ENCODE results near the gene NMRAL1. TPM values are rescaled to one million over a fixed set of nuclear protein-coding genes. Genes with fewer than 3 reads are reported as not detected.
A peak's percentile ranks its signal among the peaks of the same experiment; 100 is the strongest.

NMRAL1 gene
- 10 to 100 TPM; 49.5 to 56.2 TPM for total RNA-seq

DNA sequence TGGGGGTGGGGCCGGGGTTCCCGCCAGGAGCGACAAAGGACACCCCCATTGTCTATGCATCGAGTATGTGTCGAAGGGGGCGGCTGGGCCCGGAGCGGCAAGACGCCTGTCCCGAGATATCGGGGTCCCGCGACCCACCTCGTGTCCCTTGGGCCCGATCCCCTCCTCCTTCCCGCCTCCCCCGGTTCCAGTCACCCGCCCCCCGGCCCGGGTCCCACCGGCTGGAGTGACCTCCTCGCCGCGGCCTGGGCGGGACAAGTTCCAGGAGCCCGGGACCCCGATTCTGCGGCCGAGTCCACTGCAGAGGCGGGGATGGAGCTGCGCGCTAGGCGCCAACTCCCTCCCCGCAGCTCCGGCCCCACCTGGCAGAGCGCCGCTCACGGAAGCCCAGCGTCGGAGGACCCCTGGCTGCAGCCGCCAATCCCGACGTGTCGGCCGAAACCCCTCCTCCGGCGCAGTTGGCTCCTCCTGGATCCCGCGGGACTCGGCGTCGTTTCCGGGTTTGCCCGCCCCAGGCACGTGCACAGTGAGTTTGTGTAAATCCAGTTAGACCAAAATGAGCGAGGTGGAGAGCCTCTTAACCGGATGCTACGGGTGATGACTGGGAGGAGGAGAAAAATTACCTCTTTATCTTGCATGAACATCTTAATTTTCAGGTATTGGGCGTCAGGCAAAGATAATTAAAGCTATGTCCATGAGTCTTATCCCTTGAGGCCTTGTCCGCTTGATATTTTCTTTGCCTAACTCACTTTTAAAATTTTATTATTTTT lies at the start of gene NMRAL1:
Gene NMRAL1, minus strand, starts transcription at position 434 of the 770 bp plus-strand sequence. CDS start 493 bp downstream, outside the sequence.
- H3K36me3 Mint-ChIP-seq (ENCODE audit: low read depth) = peaks cover 25% of the 10 kb centered on the region

DNA sequence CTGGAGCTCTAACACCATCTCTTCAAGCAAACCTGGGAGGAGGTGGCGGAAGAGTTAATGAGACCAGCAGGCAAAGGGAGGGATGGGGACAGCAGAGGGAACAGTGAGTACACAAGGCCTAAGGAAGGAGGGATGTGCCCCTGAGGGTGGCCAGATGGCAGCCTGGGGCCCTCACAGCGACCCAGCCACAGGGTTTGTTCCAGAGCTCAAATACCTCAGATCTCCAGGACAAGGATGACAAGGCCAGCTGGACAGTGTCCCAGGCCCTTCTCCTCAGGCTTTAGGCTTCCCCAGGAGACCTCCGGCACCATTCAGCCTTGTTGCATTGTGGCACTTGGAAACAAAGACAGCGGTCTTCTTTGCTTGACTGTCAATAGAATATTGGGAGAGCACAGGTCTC lies 49.3 kb upstream of the NMRAL1 start:
- Mint-ChIP-seq H3K27ac (no peak overlapping the region), H3K9me3 (no peaks in the 10 kb centered on the region), H3K36me3 (ENCODE audit: low read depth) (peaks cover 2% of the 10 kb centered on the region), H3K4me1 (peaks cover 10% of the 10 kb centered on the region), H3K4me3 (no peak overlapping the region), H3K27me3 (no peaks in the 10 kb centered on the region)
- DNase-seq = no peak
- POLR2A ChIA-PET = no interaction called here
- CTCF ChIA-PET = interaction anchor here (1.8 kb wide), 1 partner anchor 15 kb away, joined by 4 read pairs; the partner anchor contains the start of gene CDIP1

More for the DNA sequence above, at the start of gene NMRAL1:
- Mint-ChIP-seq H3K27ac (peak within 1 kb of the TSS; percentile 83), H3K27me3 (no peaks in the 10 kb centered on the region), H3K9me3 (no peaks in the 10 kb centered on the region), H3K4me3 (peak within 1 kb of the TSS; percentile 77), H3K4me1 (peaks cover 45% of the 10 kb centered on the region)
- POLR2A ChIA-PET = interaction anchor here (1.0 to 9.1 kb wide), 10 partner anchors 8 to 72 kb away, joined by 3 to 154 read pairs (median 25); partner anchors contain the start of genes CDIP1 and CORO7
- CTCF ChIA-PET = interaction anchor here (1.2 to 6.9 kb wide), 8 partner anchors 8 to 220 kb away, joined by 3 to 102 read pairs (median 4); partner anchors contain the start of genes CDIP1 and CORO7
- DNase-seq = peak; percentile 93

DNA sequence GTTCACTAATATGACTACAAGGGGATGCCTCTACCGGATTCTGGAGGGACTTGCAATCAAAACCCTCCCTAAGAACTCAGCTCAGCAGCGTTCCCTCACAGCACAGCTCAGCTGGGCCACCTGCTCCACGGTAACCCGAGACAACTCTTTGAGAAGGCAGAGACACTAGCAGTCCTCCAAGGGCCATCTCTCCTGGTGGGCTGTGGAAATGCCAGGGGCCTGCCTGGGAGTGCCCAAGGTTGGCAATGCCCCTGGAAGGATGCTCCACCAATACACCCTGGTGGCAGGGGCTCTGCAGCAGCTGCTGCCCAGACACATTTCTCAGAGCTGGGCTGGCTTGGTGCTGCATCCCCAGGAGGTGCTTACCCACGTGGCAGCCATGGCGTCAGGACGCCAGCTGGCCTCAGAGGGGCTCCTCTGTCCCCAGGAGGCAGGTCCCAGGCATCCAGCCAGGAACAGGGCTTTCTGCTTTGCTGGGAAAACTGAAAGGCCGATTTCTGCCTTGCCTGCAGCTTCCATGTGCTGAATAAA lies 47.7 kb upstream of the NMRAL1 start:
- no peak for DNase-seq
- H3K27ac Mint-ChIP-seq = no peak overlapping the region
- peaks cover 2% of the 10 kb centered on the region for H3K36me3 Mint-ChIP-seq (ENCODE audit: low read depth)

DNA sequence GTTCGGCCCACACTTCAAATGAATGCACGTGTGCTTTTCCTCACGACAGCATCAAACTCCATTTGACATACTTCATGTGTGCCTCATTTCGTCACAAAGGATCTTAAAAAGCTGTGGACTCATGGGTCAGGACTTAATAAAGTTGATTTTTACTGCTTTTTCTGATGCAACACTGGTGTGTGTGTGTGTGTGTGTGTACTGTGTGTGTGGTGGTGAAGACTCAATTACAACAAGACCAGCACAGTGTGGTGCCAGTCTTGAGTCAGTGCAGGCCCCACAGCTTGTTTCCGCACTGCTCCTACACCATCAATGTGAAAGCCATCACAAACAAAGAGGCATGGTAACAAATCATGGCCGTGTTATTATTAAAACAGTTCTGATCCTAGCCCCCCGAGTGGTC lies 46.5 kb upstream of the NMRAL1 start:
- Mint-ChIP-seq H3K4me3 (no peak overlapping the region), H3K36me3 (ENCODE audit: low read depth) (peaks cover 4% of the 10 kb centered on the region), H3K9me3 (no peaks in the 10 kb centered on the region), H3K27me3 (no peaks in the 10 kb centered on the region), H3K4me1 (peaks cover 13% of the 10 kb centered on the region), H3K27ac (no peak overlapping the region)
- ChIA-PET CTCF (interaction anchor here (0.6 to 1.0 kb wide), 2 partner anchors 16 to 103 kb away, joined by 3 to 4 read pairs; partner anchors contain the start of gene MGRN1), POLR2A (no interaction called here)
- DNase-seq = no peak

More for the DNA sequence above, 47.7 kb upstream of the NMRAL1 start:
- no peak overlapping the region for H3K4me3 Mint-ChIP-seq
- ChIA-PET POLR2A (no interaction called here), CTCF (interaction anchor here (0.6 kb wide), 1 partner anchor 95 kb away, joined by 3 read pairs; no protein-coding TSS in a partner anchor)
- H3K27me3 Mint-ChIP-seq = no peaks in the 10 kb centered on the region
- peaks cover 6% of the 10 kb centered on the region for H3K4me1 Mint-ChIP-seq
- H3K9me3 Mint-ChIP-seq = no peaks in the 10 kb centered on the region

DNA sequence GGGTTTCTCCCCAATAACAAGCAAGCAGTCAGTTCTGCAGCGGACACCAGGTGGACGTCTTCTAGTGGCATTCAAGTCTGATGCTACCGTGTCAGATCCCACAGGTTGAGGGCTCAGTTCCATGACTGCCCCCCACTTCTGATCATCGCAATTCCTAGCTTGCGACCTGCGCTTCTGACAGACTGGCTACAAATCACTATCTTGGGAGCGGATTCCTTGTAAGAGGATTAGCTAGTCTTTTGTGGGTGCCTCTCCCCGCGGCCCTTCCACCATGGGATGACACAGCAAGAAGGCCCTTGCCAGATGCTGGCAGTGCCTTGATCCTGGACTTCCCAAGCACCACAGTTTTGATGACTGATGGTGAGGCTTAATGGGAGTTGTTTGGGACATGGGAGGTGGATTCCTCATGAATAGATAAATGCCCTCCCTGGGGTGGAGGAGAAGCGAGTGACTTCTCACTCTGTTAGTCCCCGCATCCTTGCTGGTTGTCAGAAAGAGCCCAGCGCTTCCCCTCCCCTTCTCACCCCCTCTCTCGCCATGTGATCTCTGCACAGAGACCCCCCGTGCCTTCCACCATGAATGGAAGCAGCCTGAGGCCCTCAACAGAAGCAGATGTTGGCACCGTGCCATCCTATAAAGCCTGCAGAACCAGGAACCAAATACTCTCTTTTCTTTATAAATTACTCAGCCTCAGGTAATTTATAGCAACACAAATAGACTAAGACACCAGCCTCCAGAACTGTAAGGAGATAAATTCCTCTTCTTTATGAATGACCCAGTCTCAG lies 45.0 kb upstream of the NMRAL1 start:
- no peaks in the 10 kb centered on the region for H3K27me3 Mint-ChIP-seq
- CTCF ChIA-PET = interaction anchor here (1.2 to 1.7 kb wide), 2 partner anchors 13 to 66 kb away, joined by 3 to 6 read pairs; no protein-coding TSS in a partner anchor
- H3K4me3 Mint-ChIP-seq = no peak overlapping the region
- no peak for DNase-seq
- no peaks in the 10 kb centered on the region for H3K9me3 Mint-ChIP-seq
- H3K27ac Mint-ChIP-seq = peak overlapping the region; percentile 21
- H3K36me3 Mint-ChIP-seq (ENCODE audit: low read depth) = peaks cover 6% of the 10 kb centered on the region
- H3K4me1 Mint-ChIP-seq = peaks cover 27% of the 10 kb centered on the region
- POLR2A ChIA-PET = no interaction called here

DNA sequence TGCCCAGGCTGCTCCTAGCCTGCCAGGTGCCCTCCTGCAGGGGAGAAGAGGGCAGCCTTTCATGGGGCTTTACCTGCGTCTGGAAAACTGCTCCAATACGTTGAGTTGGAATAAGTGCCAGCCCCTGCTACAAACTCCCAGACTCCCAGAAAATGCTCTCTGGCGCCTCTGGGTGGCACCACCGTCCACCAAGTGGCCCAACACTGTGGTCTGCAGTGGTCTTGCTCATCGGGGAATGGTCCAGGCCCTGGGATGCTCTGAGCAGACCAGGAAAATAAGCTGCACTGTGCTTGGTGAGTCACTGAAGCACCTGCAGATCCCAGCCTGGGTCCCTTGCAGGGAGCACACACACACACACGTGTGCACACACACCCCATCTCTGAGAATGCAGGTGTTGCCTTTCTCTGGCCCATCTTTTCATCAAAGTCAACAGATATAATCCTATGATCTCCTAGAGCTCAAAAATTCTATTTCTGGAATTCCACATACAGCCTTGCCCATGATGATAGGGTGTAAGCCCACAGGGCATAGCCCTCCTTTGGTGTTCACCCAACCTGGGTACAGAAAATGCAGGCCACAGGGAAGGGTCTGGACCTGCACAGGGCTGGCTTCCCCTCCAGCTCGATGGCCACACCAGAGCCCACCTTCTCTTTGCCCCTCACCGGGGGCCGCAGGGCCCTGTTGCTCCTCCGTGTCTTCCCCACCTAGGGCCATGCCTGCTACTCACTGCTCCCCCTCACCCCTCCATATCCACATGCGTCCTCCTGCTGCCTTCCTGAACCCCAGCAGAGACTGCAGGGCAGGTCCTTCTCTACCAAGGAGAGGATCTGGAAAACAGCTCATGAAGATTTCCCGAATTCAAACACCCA lies 43.6 kb upstream of the NMRAL1 start:
- ChIA-PET CTCF (interaction anchor here (1.0 to 1.7 kb wide), 3 partner anchors 12 to 68 kb away, joined by 3 to 6 read pairs (median 3); no protein-coding TSS in a partner anchor), POLR2A (interaction anchor here (0.8 to 4.4 kb wide), 3 partner anchors 13 to 41 kb away, joined by 3 to 23 read pairs (median 5); partner anchors contain the start of genes CDIP1, HMOX2 and NMRAL1)
- peaks cover 41% of the 10 kb centered on the region for H3K4me1 Mint-ChIP-seq
- DNase-seq = no peak
- no peak overlapping the region for H3K27ac Mint-ChIP-seq
- no peaks in the 10 kb centered on the region for H3K9me3 Mint-ChIP-seq
- H3K27me3 Mint-ChIP-seq = no peaks in the 10 kb centered on the region
- peaks cover 11% of the 10 kb centered on the region for H3K36me3 Mint-ChIP-seq (ENCODE audit: low read depth)
- H3K4me3 Mint-ChIP-seq = no peak overlapping the region

DNA sequence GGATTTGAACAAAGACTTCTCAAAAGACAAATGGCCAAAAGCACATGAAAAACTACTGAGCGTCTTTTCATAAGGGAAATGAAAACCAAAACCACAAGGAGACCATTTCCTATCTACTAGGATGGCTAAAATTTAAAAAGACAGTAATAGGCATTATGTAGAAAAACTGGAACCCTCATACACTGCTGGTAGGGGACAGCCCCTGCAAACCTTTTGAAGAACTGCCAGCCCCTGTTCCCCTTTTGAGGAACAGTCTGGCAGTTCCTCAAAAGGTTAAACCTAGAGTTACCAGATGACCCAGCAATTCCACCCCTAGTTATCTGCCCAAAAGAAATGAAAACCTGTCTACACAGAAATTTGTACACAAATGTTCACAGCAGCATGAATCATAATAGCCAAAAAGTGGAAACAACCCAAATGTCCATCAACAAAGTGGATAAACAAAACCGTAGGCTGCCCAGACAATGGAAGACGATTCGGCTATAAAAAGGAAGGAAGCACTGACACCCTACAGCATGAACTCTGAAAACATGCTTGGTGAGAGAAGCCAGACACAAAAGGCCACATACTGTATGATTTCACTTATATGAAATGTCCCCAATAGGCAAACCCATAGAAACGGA lies 41.3 kb upstream of the NMRAL1 start:
- Mint-ChIP-seq H3K4me3 (peak overlapping the region; percentile 56), H3K27ac (peak overlapping the region; percentile 83)

DNA sequence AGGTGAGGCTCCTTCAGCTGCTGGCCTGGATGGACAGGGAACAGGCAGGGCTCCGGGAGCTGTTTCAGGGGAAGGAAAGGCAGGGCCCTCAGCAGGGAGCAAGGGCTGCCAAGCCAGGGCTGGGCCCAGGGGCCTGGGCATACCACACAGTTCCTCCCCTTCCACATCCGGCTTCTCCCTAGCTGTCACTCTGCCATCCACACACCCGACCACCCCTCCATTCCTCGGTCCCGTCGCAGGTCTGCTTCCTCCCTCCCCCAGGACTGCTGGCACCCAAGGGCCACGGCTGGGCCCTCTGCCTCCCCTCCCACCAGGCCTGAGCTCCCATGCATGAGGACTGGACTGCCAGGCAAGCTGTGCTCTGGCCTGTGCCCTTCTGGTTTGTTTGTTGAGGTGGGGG lies 40.2 kb upstream of the NMRAL1 start:
- Mint-ChIP-seq H3K4me1 (peaks cover 62% of the 10 kb centered on the region), H3K4me3 (peak overlapping the region; percentile 56), H3K27me3 (no peaks in the 10 kb centered on the region), H3K9me3 (no peaks in the 10 kb centered on the region), H3K27ac (peak overlapping the region; percentile 83), H3K36me3 (ENCODE audit: low read depth) (peaks cover 37% of the 10 kb centered on the region)
- ChIA-PET CTCF (interaction anchor here (0.9 to 4.2 kb wide), 9 partner anchors 8 to 102 kb away, joined by 3 to 50 read pairs (median 4); partner anchors contain the start of gene CDIP1), POLR2A (interaction anchor here (0.7 to 4.4 kb wide), 10 partner anchors 9 to 149 kb away, joined by 3 to 25 read pairs (median 4); partner anchors contain the start of genes CDIP1, HMOX2 and NMRAL1)
- DNase-seq = no peak

More for the DNA sequence above, 41.3 kb upstream of the NMRAL1 start:
- DNase-seq = no peak
- H3K4me1 Mint-ChIP-seq = peaks cover 58% of the 10 kb centered on the region
- peaks cover 30% of the 10 kb centered on the region for H3K36me3 Mint-ChIP-seq (ENCODE audit: low read depth)
- H3K9me3 Mint-ChIP-seq = no peaks in the 10 kb centered on the region
- H3K27me3 Mint-ChIP-seq = no peaks in the 10 kb centered on the region
- POLR2A ChIA-PET = interaction anchor here (1.0 to 4.4 kb wide), 8 partner anchors 8 to 101 kb away, joined by 3 to 25 read pairs (median 8); partner anchors contain the start of genes CDIP1, HMOX2 and NMRAL1
- CTCF ChIA-PET = interaction anchor here (0.9 to 4.2 kb wide), 6 partner anchors 10 to 101 kb away, joined by 3 to 50 read pairs (median 4); partner anchors contain the start of gene CDIP1

DNA sequence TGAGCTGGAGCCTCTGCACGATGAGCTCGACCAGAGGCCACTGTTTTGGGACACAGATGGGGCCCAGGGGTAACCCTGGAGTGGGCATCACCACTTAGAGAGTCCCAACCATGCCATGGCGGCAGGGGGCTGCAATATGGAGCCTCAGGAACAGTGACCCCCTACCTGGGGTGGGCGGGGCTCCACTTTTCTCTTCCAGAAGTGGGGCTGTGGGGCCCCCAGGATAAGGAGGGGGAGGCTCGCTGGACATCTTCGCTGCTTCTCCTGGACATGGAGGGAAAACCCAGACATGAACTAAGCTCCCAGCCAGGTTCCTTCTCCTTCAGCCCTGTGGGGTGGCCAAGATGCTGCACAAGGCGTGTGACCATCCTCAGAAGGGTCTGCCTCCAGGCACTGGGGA lies 39.5 kb upstream of the NMRAL1 start:
- Mint-ChIP-seq H3K27me3 (no peaks in the 10 kb centered on the region), H3K27ac (peak overlapping the region; percentile 83), H3K36me3 (ENCODE audit: low read depth) (peaks cover 44% of the 10 kb centered on the region), H3K4me3 (no peak overlapping the region), H3K4me1 (peaks cover 62% of the 10 kb centered on the region), H3K9me3 (no peaks in the 10 kb centered on the region)
- no peak for DNase-seq
- ChIA-PET POLR2A (interaction anchor here (0.6 to 4.4 kb wide), 4 partner anchors 8 to 385 kb away, joined by 3 to 25 read pairs (median 14); partner anchors contain the start of genes HMOX2 and NMRAL1), CTCF (interaction anchor here (1.4 to 4.2 kb wide), 7 partner anchors 8 to 102 kb away, joined by 3 to 50 read pairs (median 4); partner anchors contain the start of gene CDIP1)

DNA sequence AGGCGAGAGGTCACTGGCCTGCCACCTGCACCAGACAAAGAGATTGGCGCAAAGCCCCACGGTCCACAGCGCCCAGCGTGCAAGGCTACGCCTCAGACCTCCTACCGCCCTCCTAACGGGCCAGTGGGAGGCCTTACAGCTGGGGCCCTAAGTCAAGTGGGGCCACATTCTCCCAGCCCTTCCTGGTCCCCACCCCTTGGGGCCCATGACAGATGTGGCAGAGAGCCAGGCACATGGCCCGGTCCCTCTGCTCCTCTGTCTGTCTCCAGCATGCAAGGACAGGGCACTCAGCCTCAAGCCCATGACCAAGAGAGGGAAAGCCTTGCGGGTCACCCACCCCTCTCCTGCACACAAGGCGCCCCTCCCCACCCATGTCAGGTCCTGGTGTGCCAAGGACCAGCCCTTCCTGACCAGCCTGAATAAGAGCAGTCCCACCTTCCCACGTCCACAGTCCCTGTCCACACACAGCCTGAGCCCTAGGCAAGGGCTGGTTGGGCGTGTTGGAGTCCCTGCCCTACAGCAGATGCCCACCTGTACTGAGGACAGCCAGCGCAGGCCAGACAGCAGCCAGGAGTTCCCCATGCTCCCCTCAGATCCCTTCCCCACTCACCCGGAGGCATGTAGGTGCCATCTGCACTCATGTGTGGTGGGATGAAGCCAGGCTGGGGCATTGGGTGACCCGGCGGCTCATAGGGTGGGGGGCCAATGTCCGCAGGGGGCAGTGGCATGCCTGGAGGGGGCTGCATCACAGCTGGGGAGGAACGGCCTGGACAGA lies 38.8 kb upstream of the NMRAL1 start:
- peaks cover 59% of the 10 kb centered on the region for H3K4me1 Mint-ChIP-seq

More for the DNA sequence above, 38.8 kb upstream of the NMRAL1 start:
- peak overlapping the region; percentile 83 for H3K27ac Mint-ChIP-seq
- peaks cover 49% of the 10 kb centered on the region for H3K36me3 Mint-ChIP-seq (ENCODE audit: low read depth)
- no peak for DNase-seq
- H3K27me3 Mint-ChIP-seq = no peaks in the 10 kb centered on the region
- CTCF ChIA-PET = interaction anchor here (1.9 to 4.2 kb wide), 3 partner anchors 7 to 103 kb away, joined by 4 to 50 read pairs (median 9); no protein-coding TSS in a partner anchor
- POLR2A ChIA-PET = interaction anchor here (0.5 to 4.4 kb wide), 4 partner anchors 8 to 796 kb away, joined by 3 to 25 read pairs (median 13); partner anchors contain the start of genes HMOX2 and NMRAL1
- H3K4me3 Mint-ChIP-seq = no peak overlapping the region
- no peaks in the 10 kb centered on the region for H3K9me3 Mint-ChIP-seq
